Measurements from ENCODE around the gene TMEFF2.

The TMEFF2 gene

DNA sequence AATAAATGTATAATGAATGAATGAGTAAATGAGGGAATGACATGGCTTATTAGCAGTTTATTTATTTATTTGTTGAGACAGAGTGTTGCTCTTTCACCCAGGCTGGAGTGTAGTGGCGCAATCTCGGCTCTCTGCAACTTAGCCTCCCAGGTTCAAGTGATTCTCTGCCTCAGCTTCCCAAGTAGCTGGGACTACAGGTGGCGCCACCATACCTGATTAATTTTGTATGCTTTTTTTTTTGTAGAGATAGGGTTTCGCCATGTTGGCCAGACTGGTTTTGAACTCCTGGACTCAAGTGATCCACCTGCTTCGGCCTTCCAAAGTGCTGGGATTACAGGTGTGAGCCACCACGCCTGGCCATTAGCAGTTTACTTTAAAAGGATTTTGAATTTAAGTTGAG lies 247.5 kb downstream of the TMEFF2 start:
- TF ChIP-seq, protein P1, sequence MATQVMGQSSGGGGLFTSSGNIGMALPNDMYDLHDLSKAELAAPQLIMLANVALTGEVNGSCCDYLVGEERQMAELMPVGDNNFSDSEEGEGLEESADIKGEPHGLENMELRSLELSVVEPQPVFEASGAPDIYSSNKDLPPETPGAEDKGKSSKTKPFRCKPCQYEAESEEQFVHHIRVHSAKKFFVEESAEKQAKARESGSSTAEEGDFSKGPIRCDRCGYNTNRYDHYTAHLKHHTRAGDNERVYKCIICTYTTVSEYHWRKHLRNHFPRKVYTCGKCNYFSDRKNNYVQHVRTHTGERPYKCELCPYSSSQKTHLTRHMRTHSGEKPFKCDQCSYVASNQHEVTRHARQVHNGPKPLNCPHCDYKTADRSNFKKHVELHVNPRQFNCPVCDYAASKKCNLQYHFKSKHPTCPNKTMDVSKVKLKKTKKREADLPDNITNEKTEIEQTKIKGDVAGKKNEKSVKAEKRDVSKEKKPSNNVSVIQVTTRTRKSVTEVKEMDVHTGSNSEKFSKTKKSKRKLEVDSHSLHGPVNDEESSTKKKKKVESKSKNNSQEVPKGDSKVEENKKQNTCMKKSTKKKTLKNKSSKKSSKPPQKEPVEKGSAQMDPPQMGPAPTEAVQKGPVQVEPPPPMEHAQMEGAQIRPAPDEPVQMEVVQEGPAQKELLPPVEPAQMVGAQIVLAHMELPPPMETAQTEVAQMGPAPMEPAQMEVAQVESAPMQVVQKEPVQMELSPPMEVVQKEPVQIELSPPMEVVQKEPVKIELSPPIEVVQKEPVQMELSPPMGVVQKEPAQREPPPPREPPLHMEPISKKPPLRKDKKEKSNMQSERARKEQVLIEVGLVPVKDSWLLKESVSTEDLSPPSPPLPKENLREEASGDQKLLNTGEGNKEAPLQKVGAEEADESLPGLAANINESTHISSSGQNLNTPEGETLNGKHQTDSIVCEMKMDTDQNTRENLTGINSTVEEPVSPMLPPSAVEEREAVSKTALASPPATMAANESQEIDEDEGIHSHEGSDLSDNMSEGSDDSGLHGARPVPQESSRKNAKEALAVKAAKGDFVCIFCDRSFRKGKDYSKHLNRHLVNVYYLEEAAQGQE (IDR thresholded peaks at IDR 0.05; ENCODE audit: insufficient read depth in 1 of 2, low read depth in 2 of 2, low read length in 2 of 2) = no peak

DNA sequence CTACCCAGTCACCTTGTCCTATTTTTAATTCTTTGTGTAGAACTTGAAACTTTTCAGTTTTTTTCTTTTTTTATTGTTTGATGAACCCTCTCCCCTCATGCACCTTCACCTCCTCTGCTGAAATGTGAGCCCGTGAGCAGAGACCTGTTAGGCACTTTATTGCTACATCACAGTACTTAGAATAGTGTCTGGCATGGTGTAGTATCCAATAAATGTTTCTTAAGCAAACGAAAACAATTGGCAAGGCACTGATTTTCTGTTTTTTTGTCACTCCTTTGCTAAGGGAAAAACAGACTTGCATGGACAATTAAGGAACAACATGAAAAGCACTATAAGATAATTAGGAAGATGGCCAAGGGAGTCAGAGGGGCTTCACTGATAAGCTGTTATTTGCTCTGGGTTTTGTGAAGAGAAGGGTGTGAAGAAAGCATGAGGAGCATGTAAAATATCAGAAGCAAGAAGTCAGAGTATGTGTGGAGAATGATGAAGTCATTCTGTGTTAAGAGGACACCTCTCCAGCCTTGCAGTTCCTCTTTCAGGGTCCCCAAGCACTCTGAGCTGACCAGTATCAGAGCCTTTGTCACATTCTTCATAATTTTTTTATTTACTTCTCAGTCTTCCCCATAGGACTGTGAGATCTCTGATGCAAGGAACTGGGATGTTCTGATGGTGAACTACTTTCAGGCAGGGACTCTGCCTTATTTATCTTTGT lies 248.1 kb downstream of the TMEFF2 start:
- TF ChIP-seq SIN3A (IDR thresholded peaks at IDR 0.05; ENCODE audit: borderline replicate concordance, insufficient read depth, low read length) (no peak), POLR2AphosphoS5 (IDR thresholded peaks at IDR 0.05; ENCODE audit: low read depth, low read length) (no peak), FOXP2 (optimal IDR thresholded peaks at IDR 0.05; ENCODE audit: borderline replicate concordance, extremely low read depth, extremely low read length, insufficient read depth) (no peak), TAF1 (IDR thresholded peaks at IDR 0.05; ENCODE audit: borderline replicate concordance, insufficient read depth, low read length) (no peak)
- TF ChIP-seq, protein P1 (IDR thresholded peaks at IDR 0.05; ENCODE audit: insufficient read depth in 1 of 2, low read depth in 2 of 2, low read length in 2 of 2) = no peak

GRCh38 chr2:191945623-191946022 lies 249.1 kb downstream of the TMEFF2 start:
- TF ChIP-seq FOXP2 (optimal IDR thresholded peaks at IDR 0.05; ENCODE audit: borderline replicate concordance, extremely low read depth, extremely low read length, insufficient read depth) (no peak), TAF1 (IDR thresholded peaks at IDR 0.05; ENCODE audit: borderline replicate concordance, insufficient read depth, low read length) (no peak), POLR2AphosphoS5 (IDR thresholded peaks at IDR 0.05; ENCODE audit: low read depth, low read length) (no peak), SIN3A (IDR thresholded peaks at IDR 0.05; ENCODE audit: borderline replicate concordance, insufficient read depth, low read length) (no peak)
- TF ChIP-seq, protein P1 (IDR thresholded peaks at IDR 0.05; ENCODE audit: insufficient read depth in 1 of 2, low read depth in 2 of 2, low read length in 2 of 2) = no peak

GRCh38 chr2:191942739-191943103 lies 252.0 kb downstream of the TMEFF2 start:
- TF ChIP-seq POLR2AphosphoS5 (IDR thresholded peaks at IDR 0.05; ENCODE audit: low read depth, low read length) (no peak), SIN3A (IDR thresholded peaks at IDR 0.05; ENCODE audit: borderline replicate concordance, insufficient read depth, low read length) (no peak), TAF1 (IDR thresholded peaks at IDR 0.05; ENCODE audit: borderline replicate concordance, insufficient read depth, low read length) (no peak), FOXP2 (optimal IDR thresholded peaks at IDR 0.05; ENCODE audit: borderline replicate concordance, extremely low read depth, extremely low read length, insufficient read depth) (no peak)
- TF ChIP-seq, protein P1 (IDR thresholded peaks at IDR 0.05; ENCODE audit: insufficient read depth in 1 of 2, low read depth in 2 of 2, low read length in 2 of 2) = no peak

Measured in PFSK-1 (cell line).